Endothelial cell of umbilical vein (primary cell): ENCODE data around the gene POLR3A.

Experiments used
- CTCF ChIP-seq, 2 donors: IDR thresholded peaks; 1 replicate in 1 of 2; 2 replicates in 1 of 2; pipeline ENCODE4 v1.5.1; 2011; ENCODE audit warnings: low read length in 2 of 2, mild to moderate bottlenecking in 2 of 2, moderate library complexity in 2 of 2, control low read depth in 1 of 2, inconsistent platforms in 1 of 2, low read depth in 1 of 2; ENCODE audit not compliant: insufficient read depth in 1 of 2; ENCODE audit errors: extremely low read depth in 1 of 2
- POLR2A ChIP-seq: IDR thresholded peaks from 2 replicates; pipeline ENCODE4 v1.6.1; 2012; ENCODE audit warnings: low read depth, mild to moderate bottlenecking, control low read depth, low read length

- TF ChIP-seq POLR2A (no peak), CTCF (IDR thresholded peaks at IDR 0.05; ENCODE audit: extremely low read depth in 1 of 2, insufficient read depth in 1 of 2, low read depth in 1 of 2, low read length in 2 of 2) (no peak)
These were observed 101.7 kb downstream of the POLR3A start for GRCh38 chr10:77927402-77928246.
